22Rv1 (cell line): ENCODE measurements around the gene ACKR3.

Source experiments
- CTCF ChIP-seq: fragments of 450-650 bp; IDR thresholded peaks from 2 replicates; pipeline ENCODE4 v1.5.1; 2017; ENCODE audit warnings: mild to moderate bottlenecking
- ZFX ChIP-seq: fragments of 450-650 bp; IDR thresholded peaks from 2 replicates; pipeline ENCODE4 v1.6.1; 2017; ENCODE audit warnings: antibody characterized with exemption, borderline replicate concordance

- TF ChIP-seq CTCF (no peak), ZFX (no peak)
Measured at GRCh38 chr2:236602678-236603077, 33.1 kb downstream of the ACKR3 start.
